ENCODE measurements around the gene ANK3. TPM values are rescaled to one million over a fixed set of nuclear protein-coding genes. Genes with fewer than 3 reads are reported as not detected.

Gene ANK3
- total RNA-seq, 1 experiment from 2014 or later = 15.3 TPM

DNA sequence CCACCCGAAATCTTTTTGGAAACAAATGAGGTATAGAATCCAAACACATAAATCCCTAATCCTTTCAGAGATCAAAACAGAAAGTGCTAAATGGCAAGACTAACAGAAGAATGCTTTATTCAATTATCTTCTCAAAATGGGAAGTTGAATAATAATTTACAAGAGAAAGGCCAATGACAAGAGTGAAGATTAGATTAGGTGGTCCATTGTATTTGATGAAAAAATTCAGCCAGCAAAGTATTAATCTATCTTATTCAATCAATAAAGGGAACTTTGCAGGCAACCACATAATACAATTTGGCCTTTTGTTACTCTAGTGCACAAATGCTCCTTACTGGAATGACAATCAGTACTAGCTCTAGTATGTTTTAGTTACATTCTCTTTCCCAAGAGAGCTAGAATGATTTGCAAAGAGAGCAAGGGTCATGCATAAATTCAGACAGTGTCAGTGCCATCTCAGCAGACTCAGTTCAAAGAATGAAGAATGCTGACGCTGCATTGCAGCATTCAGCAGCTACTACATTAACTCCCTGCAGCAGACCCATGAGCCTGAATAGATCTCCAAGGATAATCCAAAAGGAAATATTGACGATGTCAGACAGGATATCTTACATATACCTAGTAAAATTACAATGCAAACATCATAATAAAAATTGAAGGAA, 131.8 kb downstream of the ANK3 start:
- Histone ChIP-seq H3K79me2 (ENCODE audit: insufficient read depth, low read length) (no peaks in the 10 kb centered on the region), H3K27me3 (ENCODE audit: insufficient read depth, low read length) (no peaks in the 10 kb centered on the region), H3K4me2 (ENCODE audit: low read length) (no peak overlapping the region), H4K20me1 (ENCODE audit: insufficient read depth) (no peaks in the 10 kb centered on the region), H2AFZ (ENCODE audit: low read depth, low read length, poor library complexity, severe bottlenecking) (no peak overlapping the region), H3K9me3 (ENCODE audit: control insufficient read depth in 1 of 2, insufficient read depth in 1 of 2, low read depth in 1 of 2, low read length in 2 of 2) (no peaks in the 10 kb centered on the region), H3K4me1 (ENCODE audit: control insufficient read depth in 1 of 2, insufficient read depth in 2 of 2, low read length in 2 of 2) (no peaks in the 10 kb centered on the region), H3K4me3 (replicated peaks in 1 of 2; ENCODE audit: low read depth in 1 of 2, low read length in 2 of 2) (no peak overlapping the region), H3K27ac (ENCODE audit: low read depth, low read length) (no peak overlapping the region), H3K9ac (ENCODE audit: low read length) (no peak overlapping the region), H3K9me2 (ENCODE audit: insufficient read depth) (no peaks in the 10 kb centered on the region), H3K36me3 (ENCODE audit: control insufficient read depth in 1 of 2, insufficient read depth in 2 of 2, low read length in 2 of 2) (no peaks in the 10 kb centered on the region)
- no peak for DNase-seq (ENCODE audit: low read depth, low spot score)
- intact Hi-C loops (cut with micrococcal nuclease) = no loop called here
- ATAC-seq = no peak
- ChIA-PET RAD21 (ENCODE audit: low non-redundant PET in 1 of 2, low total read pairs in 2 of 2, uncharacterized antibody in 2 of 2, unreplicated experiment in 2 of 2) (no interaction called here), POLR2A (no interaction called here), CTCF (no interaction called here)
- TF ChIP-seq EGR1 (IDR thresholded peaks at IDR 0.05; ENCODE audit: low read depth) (no peak), JUND (IDR thresholded peaks at IDR 0.05) (no peak), RAD21 (IDR thresholded peaks at IDR 0.05; ENCODE audit: low read depth) (no peak), EZH2 (IDR thresholded peaks at IDR 0.05) (no peak), ZBTB33 (IDR thresholded peaks at IDR 0.05; ENCODE audit: extremely low read depth, insufficient replicate concordance, low read length) (no peak), POLR2A (IDR thresholded peaks at IDR 0.05; ENCODE audit: borderline replicate concordance, extremely low read depth, insufficient read depth, insufficient read length) (no peak), SRF (IDR thresholded peaks at IDR 0.05; ENCODE audit: low read depth) (no peak), ZFX (IDR thresholded peaks at IDR 0.05) (no peak), POLR2AphosphoS5 (IDR thresholded peaks at IDR 0.05; ENCODE audit: low read depth, low read length) (no peak), ELF1 (IDR thresholded peaks at IDR 0.05; ENCODE audit: borderline replicate concordance, low read depth) (no peak)
- TF ChIP-seq, protein P1, sequence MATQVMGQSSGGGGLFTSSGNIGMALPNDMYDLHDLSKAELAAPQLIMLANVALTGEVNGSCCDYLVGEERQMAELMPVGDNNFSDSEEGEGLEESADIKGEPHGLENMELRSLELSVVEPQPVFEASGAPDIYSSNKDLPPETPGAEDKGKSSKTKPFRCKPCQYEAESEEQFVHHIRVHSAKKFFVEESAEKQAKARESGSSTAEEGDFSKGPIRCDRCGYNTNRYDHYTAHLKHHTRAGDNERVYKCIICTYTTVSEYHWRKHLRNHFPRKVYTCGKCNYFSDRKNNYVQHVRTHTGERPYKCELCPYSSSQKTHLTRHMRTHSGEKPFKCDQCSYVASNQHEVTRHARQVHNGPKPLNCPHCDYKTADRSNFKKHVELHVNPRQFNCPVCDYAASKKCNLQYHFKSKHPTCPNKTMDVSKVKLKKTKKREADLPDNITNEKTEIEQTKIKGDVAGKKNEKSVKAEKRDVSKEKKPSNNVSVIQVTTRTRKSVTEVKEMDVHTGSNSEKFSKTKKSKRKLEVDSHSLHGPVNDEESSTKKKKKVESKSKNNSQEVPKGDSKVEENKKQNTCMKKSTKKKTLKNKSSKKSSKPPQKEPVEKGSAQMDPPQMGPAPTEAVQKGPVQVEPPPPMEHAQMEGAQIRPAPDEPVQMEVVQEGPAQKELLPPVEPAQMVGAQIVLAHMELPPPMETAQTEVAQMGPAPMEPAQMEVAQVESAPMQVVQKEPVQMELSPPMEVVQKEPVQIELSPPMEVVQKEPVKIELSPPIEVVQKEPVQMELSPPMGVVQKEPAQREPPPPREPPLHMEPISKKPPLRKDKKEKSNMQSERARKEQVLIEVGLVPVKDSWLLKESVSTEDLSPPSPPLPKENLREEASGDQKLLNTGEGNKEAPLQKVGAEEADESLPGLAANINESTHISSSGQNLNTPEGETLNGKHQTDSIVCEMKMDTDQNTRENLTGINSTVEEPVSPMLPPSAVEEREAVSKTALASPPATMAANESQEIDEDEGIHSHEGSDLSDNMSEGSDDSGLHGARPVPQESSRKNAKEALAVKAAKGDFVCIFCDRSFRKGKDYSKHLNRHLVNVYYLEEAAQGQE (IDR thresholded peaks at IDR 0.05; ENCODE audit: low read depth) = no peak
- TF ChIP-seq, protein P2, sequence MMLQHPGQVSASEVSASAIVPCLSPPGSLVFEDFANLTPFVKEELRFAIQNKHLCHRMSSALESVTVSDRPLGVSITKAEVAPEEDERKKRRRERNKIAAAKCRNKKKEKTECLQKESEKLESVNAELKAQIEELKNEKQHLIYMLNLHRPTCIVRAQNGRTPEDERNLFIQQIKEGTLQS (IDR thresholded peaks at IDR 0.05) = no peak
- BruUV-seq (replicated peaks) = no TSS peak
